Liver (tissue), 9 donors: ENCODE results near the gene CEP350. TPM values are rescaled to one million over a fixed set of nuclear protein-coding genes. Genes with fewer than 3 reads are reported as not detected.

Source experiments
- DNase-seq: peaks from one replicate; pipeline ENCODE4 v3.0.0-alpha.2; 2017; ENCODE audit warnings: low spot score
- H3K27ac ChIP-seq, 2 donors: one replicate each; pipeline ENCODE4 v1.7.0; 2013; ENCODE audit warnings: inconsistent platforms in 2 of 2, low read length in 2 of 2, control low read depth in 1 of 2, low read depth in 1 of 2, mild to moderate bottlenecking in 1 of 2
- H3K27me3 ChIP-seq, 4 donors: one replicate each; pipeline versions ENCODE4 v1.6.1 to v1.7.0; 2013; ENCODE audit warnings: low read length in 3 of 4, inconsistent platforms in 1 of 4, mild to moderate bottlenecking in 1 of 4, moderate library complexity in 1 of 4; ENCODE audit not compliant: control insufficient read depth in 4 of 4, insufficient read depth in 4 of 4
- H3K36me3 ChIP-seq, 4 donors: one replicate each; pipeline versions ENCODE4 v1.6.1 to v1.7.0; 2013; ENCODE audit warnings: low read length in 3 of 4, mild to moderate bottlenecking in 3 of 4, low read depth in 1 of 4, moderate library complexity in 1 of 4; ENCODE audit not compliant: control insufficient read depth in 4 of 4, insufficient read depth in 3 of 4
- H3K4me1 ChIP-seq, 4 donors: one replicate each; pipeline versions ENCODE4 v1.6.1 to v1.7.0; 2013; ENCODE audit warnings: low read length in 3 of 4, mild to moderate bottlenecking in 3 of 4, moderate library complexity in 1 of 4; ENCODE audit not compliant: control insufficient read depth in 4 of 4, insufficient read depth in 4 of 4
- H3K4me3 ChIP-seq, 3 donors: one replicate each; pipeline versions ENCODE4 v1.6.1 to v1.7.0; 2013; ENCODE audit warnings: low read length in 3 of 3, control low read depth in 1 of 3, low read depth in 1 of 3, mild to moderate bottlenecking in 1 of 3
- H3K9ac ChIP-seq, 2 donors: one replicate each; pipeline ENCODE4 v1.7.0; 2013; ENCODE audit warnings: low read length in 2 of 2, mild to moderate bottlenecking in 2 of 2, moderate library complexity in 2 of 2, control low read depth in 1 of 2, low read depth in 1 of 2
- H3K9me3 ChIP-seq, 4 donors: one replicate each; pipeline versions ENCODE4 v1.6.1 to v1.7.0; 2013; ENCODE audit warnings: low read length in 3 of 4; ENCODE audit not compliant: control insufficient read depth in 4 of 4
- ATF3 ChIP-seq: IDR thresholded peaks from 2 replicates; pipeline ENCODE4 v1.6.1; 2016; ENCODE audit warnings: antibody characterized with exemption
- CTCF ChIP-seq: fragments of 150-350 bp; IDR thresholded peaks from 2 replicates; pipeline ENCODE4 v1.5.1; 2017; ENCODE audit warnings: improper control_type of control experiment, low read depth, low read length; ENCODE audit not compliant: missing input control
- EGR1 ChIP-seq, 2 donors: IDR thresholded peaks; 2 replicates each; pipeline ENCODE4 v1.6.1; 2016 to 2018; ENCODE audit warnings: antibody characterized with exemption in 2 of 2, low read depth in 2 of 2
- FOXA1 ChIP-seq: IDR thresholded peaks from 2 replicates; pipeline ENCODE4 v1.6.1; 2016; ENCODE audit warnings: antibody characterized with exemption
- FOXA2 ChIP-seq: IDR thresholded peaks from 2 replicates; pipeline ENCODE4 v1.6.1; 2016; ENCODE audit warnings: antibody characterized with exemption
- GABPA ChIP-seq, 2 donors: IDR thresholded peaks in 1 of 2; conservative IDR thresholded peaks in 1 of 2; 2 replicates each; pipeline ENCODE4 v1.6.1; 2016; ENCODE audit warnings: antibody characterized with exemption in 2 of 2, mild to moderate bottlenecking in 1 of 2, moderate library complexity in 1 of 2
- HNF4A ChIP-seq, 2 donors: conservative IDR thresholded peaks; 2 replicates each; pipeline ENCODE4 v1.6.1; 2016; ENCODE audit warnings: antibody characterized with exemption in 2 of 2, mild to moderate bottlenecking in 2 of 2
- HNF4G ChIP-seq: IDR thresholded peaks from 2 replicates; pipeline ENCODE4 v1.6.1; 2016; ENCODE audit warnings: antibody characterized with exemption
- JUND ChIP-seq, 2 donors: IDR thresholded peaks; 2 replicates each; pipeline ENCODE4 v1.6.1; 2016; ENCODE audit warnings: antibody characterized with exemption in 2 of 2
- MAX ChIP-seq: IDR thresholded peaks from 2 replicates; pipeline ENCODE4 v1.6.1; 2016; ENCODE audit warnings: antibody characterized with exemption
- NR2F2 ChIP-seq: IDR thresholded peaks from 2 replicates; pipeline ENCODE4 v1.6.1; 2016; ENCODE audit warnings: antibody characterized with exemption
- RAD21 ChIP-seq, 2 donors: IDR thresholded peaks; 2 replicates each; pipeline ENCODE4 v1.6.1; 2016; ENCODE audit warnings: antibody characterized with exemption in 2 of 2, mild to moderate bottlenecking in 2 of 2
- REST ChIP-seq: IDR thresholded peaks from 2 replicates; pipeline ENCODE4 v1.6.1; 2016; ENCODE audit warnings: antibody characterized with exemption, mild to moderate bottlenecking
- RXRA ChIP-seq, 2 donors: IDR thresholded peaks; 2 replicates each; pipeline ENCODE4 v1.6.1; 2017 to 2018; ENCODE audit warnings: antibody characterized with exemption in 2 of 2, mild to moderate bottlenecking in 1 of 2
- SP1 ChIP-seq: IDR thresholded peaks from 2 replicates; pipeline ENCODE4 v1.6.1; 2018; ENCODE audit warnings: antibody characterized with exemption, mild to moderate bottlenecking
- TAF1 ChIP-seq: conservative IDR thresholded peaks from 2 replicates; pipeline ENCODE4 v1.6.1; 2016; ENCODE audit warnings: antibody characterized with exemption, mild to moderate bottlenecking
- YY1 ChIP-seq: IDR thresholded peaks from 2 replicates; pipeline ENCODE4 v1.6.1; 2016; ENCODE audit warnings: antibody characterized with exemption, mild to moderate bottlenecking
- ZBTB33 ChIP-seq: IDR thresholded peaks from 2 replicates; pipeline ENCODE4 v1.6.1; 2016; ENCODE audit warnings: antibody characterized with exemption
- WGBS: extraction: QIAGEN DNeasy Blood & Tissue Kit; methylation state at CpG from one replicate; pipeline ENCODE4 v1.1.7; 2013; 5-methylcytosine and 5-hydroxymethylcytosine counted together
- polyA plus RNA-seq, 2 donors: library from polyadenylated mRNA; stranded (reverse) in 1 of 2; unstranded in 1 of 2; fragments of 200-250 nt in 1 of 2; fragments of >200 nt in 1 of 2; fragmentation: Nextera tagmentation in 1 of 2; extraction: Ambion mirVana in 1 of 2; gene quantifications; one replicate each; pipeline versions ENCODE4 v1.2.1 to v1.2.3, GENCODE V29; 2013 to 2015
- total RNA-seq, 2 donors: library from RNA; depleted of rRNA; stranded (reverse); fragments of >200 nt; gene quantifications; one replicate each; pipeline ENCODE4 v1.2.3, GENCODE V29; 2014
- donor health status: healthy.
- donor health status: healthy.
- donor health status: healthy.
- donor health status: healthy.
- donor health status: healthy.

CEP350 gene
- total and polyA plus RNA-seq, 4 donors, result 4.5 to 49.0 (median 18.9) TPM

GRCh38 chr1:179941454-179941853 lies 13.2 kb upstream of the CEP350 start:
- 75% methylated on average over 2 of the region's 2 CpGs for WGBS

GRCh38 chr1:179950651-179951050 lies 4.0 kb upstream of the CEP350 start:
- no peak overlapping the region for H3K27ac ChIP-seq
- H3K9ac ChIP-seq, result no peak overlapping the region
- no peak for DNase-seq
- H3K9me3 ChIP-seq, result no peaks in the 10 kb centered on the region
- TF ChIP-seq RXRA (IDR thresholded peaks at IDR 0.05) (no peak), CTCF (no peak), ZBTB33 (no peak), EGR1 (IDR thresholded peaks at IDR 0.05; ENCODE audit: low read depth in 2 of 2) (no peak), YY1 (no peak), RAD21 (IDR thresholded peaks at IDR 0.05) (no peak), GABPA (IDR thresholded peaks at IDR 0.05 in 1 of 2, conservative IDR thresholded peaks at IDR 0.05 in 1 of 2) (no peak), JUND (IDR thresholded peaks at IDR 0.05) (no peak), REST (no peak), HNF4A (conservative IDR thresholded peaks at IDR 0.05) (no peak), HNF4G (no peak), SP1 (no peak), ATF3 (no peak), FOXA2 (no peak), TAF1 (no peak), NR2F2 (no peak), FOXA1 (no peak), MAX (no peak)
- peaks cover 0 to 8% (median 4%) of the 10 kb centered on the region in 4 donors for H3K4me1 ChIP-seq
- H3K4me3 ChIP-seq, result no peak overlapping the region
- no peaks in the 10 kb centered on the region for H3K36me3 ChIP-seq
- 90% methylated on average over 7 of the region's 7 CpGs for WGBS
- H3K27me3 ChIP-seq, result no peaks in the 10 kb centered on the region

More at GRCh38 chr1:179941454-179941853, 13.2 kb upstream of the CEP350 start:
- no peak overlapping the region for H3K27ac ChIP-seq
- H3K4me3 ChIP-seq, result no peak overlapping the region
- TF ChIP-seq RXRA (IDR thresholded peaks at IDR 0.05), result no peak
- TF ChIP-seq NR2F2, result no peak
- TF ChIP-seq ZBTB33, result no peak
- TF ChIP-seq JUND (IDR thresholded peaks at IDR 0.05), result no peak
- TF ChIP-seq EGR1 (IDR thresholded peaks at IDR 0.05; ENCODE audit: low read depth in 2 of 2), result no peak
- no peak for TF ChIP-seq GABPA (IDR thresholded peaks at IDR 0.05 in 1 of 2, conservative IDR thresholded peaks at IDR 0.05 in 1 of 2)
- TF ChIP-seq YY1, result no peak
- no peak for TF ChIP-seq MAX
- no peak for TF ChIP-seq FOXA1
- H3K36me3 ChIP-seq, result no peaks in the 10 kb centered on the region
- H3K4me1 ChIP-seq, result no peaks in the 10 kb centered on the region
- no peaks in the 10 kb centered on the region for H3K9me3 ChIP-seq
- no peaks in the 10 kb centered on the region for H3K27me3 ChIP-seq
- H3K9ac ChIP-seq, result no peak overlapping the region
- DNase-seq, result no peak
